Effector memory CD4-positive, alpha-beta T cell (primary cell): ENCODE measurements around the gene PAF1.

Source experiments
- DNase-seq, 3 donors: peaks; one replicate each; pipeline ENCODE4 v3.0.0-alpha.2; 2020
- H3K27ac ChIP-seq: 2 replicates; pipeline ENCODE4 v1.7.0; 2013; ENCODE audit warnings: mild to moderate bottlenecking, low read length, moderate library complexity; ENCODE audit not compliant: insufficient read depth, poor library complexity, severe bottlenecking
- H3K27me3 ChIP-seq: replicated peaks from 2 replicates; pipeline ENCODE4 v1.7.0; 2013; ENCODE audit warnings: mild to moderate bottlenecking, low read length; ENCODE audit not compliant: insufficient read depth, control insufficient read depth, poor library complexity, severe bottlenecking
- H3K36me3 ChIP-seq: 2 replicates; pipeline ENCODE4 v1.7.0; 2013; ENCODE audit warnings: mild to moderate bottlenecking, low read length, moderate library complexity; ENCODE audit not compliant: control insufficient read depth, insufficient read depth
- H3K4me1 ChIP-seq: 2 replicates; pipeline ENCODE4 v1.7.0; 2013; ENCODE audit warnings: low read length, mild to moderate bottlenecking; ENCODE audit not compliant: control insufficient read depth, insufficient read depth, poor library complexity, severe bottlenecking
- H3K4me3 ChIP-seq: 2 replicates; pipeline ENCODE4 v1.7.0; 2013; ENCODE audit warnings: low read length, low read depth, mild to moderate bottlenecking; ENCODE audit not compliant: insufficient read depth, poor library complexity, severe bottlenecking
- H3K9me3 ChIP-seq: 2 replicates; pipeline ENCODE4 v1.7.0; 2013; ENCODE audit warnings: mild to moderate bottlenecking, low read length, moderate library complexity; ENCODE audit not compliant: control insufficient read depth

The PAF1 gene

DNA sequence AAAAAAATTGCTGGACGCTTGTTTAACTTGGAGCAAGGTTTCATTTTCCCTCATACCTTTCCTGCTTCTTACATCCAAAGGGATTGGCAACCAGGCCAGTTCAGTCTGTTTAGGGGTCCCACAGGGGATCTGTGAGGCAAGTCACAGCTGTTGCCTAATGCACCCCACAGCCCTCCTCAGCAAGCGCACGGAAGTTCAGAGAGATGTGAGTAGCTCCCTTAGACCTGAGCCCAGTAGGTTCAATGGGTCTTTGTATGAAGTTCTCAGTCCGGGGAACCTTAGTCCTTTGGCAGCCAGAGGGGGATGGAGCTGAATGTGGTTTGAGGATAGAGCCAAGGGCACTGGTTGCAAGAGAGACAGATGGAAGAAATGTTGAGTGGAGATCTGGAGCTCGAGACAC is 35.7 kb downstream of the PAF1 start:
- H3K27me3 ChIP-seq = no peaks in the 10 kb centered on the region
- no peak overlapping the region for H3K27ac ChIP-seq
- no peak for DNase-seq
- H3K4me3 ChIP-seq = no peak overlapping the region
- H3K36me3 ChIP-seq = peaks cover 66% of the 10 kb centered on the region
- H3K9me3 ChIP-seq = no peaks in the 10 kb centered on the region
- no peaks in the 10 kb centered on the region for H3K4me1 ChIP-seq

DNA sequence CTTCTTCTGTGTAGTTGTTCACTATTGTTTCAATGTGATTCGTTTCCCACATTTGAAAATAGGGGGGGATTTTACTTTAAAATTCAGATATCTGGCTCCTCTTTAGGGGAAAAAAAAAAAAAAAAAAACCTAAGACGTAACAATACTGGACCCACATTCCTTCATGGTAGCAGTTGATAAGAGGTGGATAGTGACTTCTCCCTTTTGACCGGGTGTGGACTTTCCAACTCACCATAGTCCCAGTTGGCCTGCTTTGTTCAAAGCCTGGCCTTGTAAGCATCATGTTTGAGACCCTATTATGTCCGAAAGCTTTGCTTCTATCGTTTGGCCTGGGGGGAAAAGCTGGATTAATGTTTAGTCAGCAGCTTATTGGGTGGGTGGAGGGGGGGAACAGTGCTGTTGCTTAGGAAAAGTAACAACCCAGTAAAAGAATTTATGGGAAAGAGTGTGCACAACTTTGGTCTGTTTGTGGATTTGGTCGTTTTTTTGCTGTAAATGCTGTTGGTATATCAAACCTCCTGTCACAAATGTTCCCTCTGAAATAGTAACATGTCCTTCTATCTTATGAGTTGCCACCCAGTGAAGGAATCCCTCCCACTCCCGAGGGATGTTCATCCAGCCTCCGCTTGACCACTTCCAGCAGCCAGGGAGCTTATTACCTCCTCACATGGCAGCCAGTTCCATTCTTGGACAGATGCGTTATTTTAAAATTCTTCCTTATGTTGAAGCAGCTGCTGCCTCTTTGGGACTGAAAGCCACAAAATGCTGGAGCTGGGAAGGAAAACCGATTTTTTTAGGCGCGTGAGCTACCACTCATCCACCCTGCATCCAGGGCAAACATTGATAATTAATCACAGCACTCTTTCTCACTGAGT is 38.3 kb downstream of the PAF1 start:
- Histone ChIP-seq H3K36me3 (peaks cover 44% of the 10 kb centered on the region), H3K9me3 (no peaks in the 10 kb centered on the region), H3K27me3 (no peaks in the 10 kb centered on the region), H3K4me3 (no peak overlapping the region), H3K27ac (no peak overlapping the region), H3K4me1 (no peaks in the 10 kb centered on the region)
- DNase-seq = no peak

DNA sequence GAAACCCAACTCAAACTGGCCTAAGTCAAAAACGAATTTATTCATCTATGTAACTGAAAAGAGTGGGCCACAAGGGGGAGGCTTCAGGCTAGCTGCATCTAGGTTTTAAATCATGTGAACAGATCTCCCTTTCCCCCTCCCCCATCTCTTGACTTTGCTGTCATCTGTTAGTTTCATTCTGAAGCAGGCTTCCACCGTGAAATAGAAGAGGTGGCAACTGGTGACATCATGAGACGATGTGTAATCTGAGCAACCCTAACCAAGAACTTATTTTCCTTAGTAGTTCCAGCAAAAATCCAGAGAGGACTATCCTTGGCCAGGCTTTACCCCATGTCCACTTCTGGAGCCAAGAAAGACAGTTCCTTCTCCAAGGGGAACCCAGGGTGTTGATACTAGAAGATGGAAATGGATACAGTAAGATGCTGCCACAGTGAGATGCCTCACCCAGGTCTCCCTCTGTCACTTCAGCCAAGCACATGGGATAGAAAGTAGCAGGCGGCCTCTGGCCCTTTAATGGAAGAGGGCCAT is 39.3 kb downstream of the PAF1 start:
- Histone ChIP-seq H3K4me3 (no peak overlapping the region), H3K36me3 (peaks cover 34% of the 10 kb centered on the region), H3K9me3 (no peaks in the 10 kb centered on the region), H3K27ac (no peak overlapping the region), H3K27me3 (no peaks in the 10 kb centered on the region), H3K4me1 (no peaks in the 10 kb centered on the region)
- no peak for DNase-seq

DNA sequence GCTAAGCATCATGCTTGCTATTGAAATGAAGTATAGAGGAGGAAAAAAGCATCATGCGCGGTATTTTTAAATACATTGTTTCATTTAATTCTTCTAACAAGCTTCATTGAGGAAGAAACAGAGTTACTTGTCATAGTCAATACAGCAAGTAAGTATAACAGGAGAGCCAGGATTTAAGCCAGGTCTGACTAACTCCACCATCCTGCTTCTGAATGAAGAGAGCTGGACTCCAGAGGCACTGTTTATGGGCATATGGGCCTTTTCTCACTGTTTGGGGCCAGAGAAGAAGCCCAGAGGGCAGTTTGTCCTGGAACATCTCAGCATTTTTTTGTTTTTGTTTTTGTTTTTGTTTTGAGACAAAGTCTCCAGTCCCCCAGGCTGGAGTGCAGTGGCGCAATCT is 40.8 kb downstream of the PAF1 start:
- no peak overlapping the region for H3K4me3 ChIP-seq
- peaks cover 25% of the 10 kb centered on the region for H3K36me3 ChIP-seq
- H3K27me3 ChIP-seq = no peaks in the 10 kb centered on the region
- no peaks in the 10 kb centered on the region for H3K4me1 ChIP-seq
- no peak for DNase-seq
- H3K9me3 ChIP-seq = no peaks in the 10 kb centered on the region
- no peak overlapping the region for H3K27ac ChIP-seq

DNA sequence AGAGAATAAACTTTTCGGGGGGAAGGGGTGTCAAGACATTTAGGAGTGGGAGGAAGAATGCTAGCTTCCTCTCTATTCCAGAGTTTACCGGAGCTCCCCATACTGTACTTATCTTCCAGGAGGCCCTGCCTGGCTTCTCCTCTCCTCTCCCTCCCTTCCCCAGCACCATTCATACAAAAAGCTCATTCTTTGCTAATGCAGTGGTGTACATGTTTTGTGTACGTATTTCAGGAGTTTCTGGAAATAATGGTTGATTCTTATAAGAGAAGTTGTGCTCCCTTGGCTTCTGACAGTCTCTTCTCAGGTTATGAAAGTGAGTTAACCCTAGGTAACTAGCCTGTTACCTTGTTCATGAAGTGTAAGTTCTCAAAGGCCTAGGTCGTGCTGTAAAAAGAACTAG is 41.6 kb downstream of the PAF1 start:
- Histone ChIP-seq H3K27me3 (no peaks in the 10 kb centered on the region), H3K4me1 (no peaks in the 10 kb centered on the region), H3K9me3 (no peaks in the 10 kb centered on the region), H3K4me3 (no peak overlapping the region), H3K36me3 (peaks cover 17% of the 10 kb centered on the region), H3K27ac (no peak overlapping the region)
- DNase-seq = no peak

DNA sequence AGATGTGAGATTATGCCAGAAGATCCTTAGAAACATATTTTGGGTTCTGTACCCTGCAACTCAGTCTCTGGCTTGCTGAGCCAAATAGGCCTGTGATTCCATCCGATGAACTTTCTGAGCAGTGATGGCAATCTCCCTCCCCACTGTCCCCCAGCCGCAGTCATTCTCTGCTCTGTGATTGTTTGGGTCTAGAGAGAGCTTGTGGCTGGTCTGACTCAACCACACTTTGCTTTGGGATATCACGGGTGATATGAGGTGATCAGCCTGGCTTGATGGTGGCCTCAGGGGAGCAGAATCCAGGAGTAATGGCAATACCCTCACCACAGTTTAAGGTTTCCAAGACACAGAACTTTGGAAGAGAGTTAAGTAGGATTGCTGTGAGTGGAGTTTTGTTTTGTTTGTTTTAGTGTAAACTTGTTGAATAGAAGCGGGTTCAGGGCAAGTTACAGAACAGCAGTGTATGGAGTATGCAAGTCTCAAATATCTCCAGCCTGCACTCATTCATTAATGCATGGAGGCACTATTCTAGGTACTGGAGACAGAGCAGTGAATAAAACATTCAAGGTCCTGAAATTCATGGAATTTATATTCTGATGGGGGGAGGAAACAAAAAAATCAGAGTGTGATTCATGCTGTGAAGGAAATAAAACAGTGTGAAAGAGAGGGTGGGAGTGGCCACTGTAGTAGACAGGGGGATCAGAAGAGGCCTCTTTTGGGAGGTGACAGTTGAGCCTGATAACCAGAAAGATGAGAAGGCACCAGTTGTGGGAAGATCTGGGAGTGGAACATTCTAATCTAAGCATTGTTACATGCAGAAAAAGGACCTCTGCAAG is 43.4 kb downstream of the PAF1 start:
- no peak for DNase-seq
- Histone ChIP-seq H3K27ac (no peak overlapping the region), H3K4me1 (peaks cover 12% of the 10 kb centered on the region), H3K36me3 (peaks cover 8% of the 10 kb centered on the region), H3K4me3 (no peak overlapping the region), H3K27me3 (no peaks in the 10 kb centered on the region), H3K9me3 (no peaks in the 10 kb centered on the region)

DNA sequence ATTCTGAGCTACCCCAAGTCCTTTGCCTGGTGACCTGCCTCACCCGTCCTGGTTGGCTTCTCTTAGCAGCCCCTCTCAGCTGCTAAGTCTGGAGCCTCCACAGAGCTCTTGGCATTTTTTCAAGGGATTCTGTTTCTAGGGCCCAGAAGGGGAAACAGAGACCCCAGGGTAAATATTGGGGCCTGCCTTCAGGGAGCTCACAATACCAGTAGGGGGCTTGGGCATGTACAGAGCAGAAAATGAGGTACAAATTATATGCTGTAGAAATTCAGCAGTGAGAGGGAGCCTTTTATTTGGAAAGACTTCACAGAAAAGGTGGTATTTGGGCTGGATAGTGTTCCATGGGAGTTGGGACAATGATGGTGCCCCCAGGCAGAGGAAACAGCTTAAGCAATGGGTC is 45.0 kb downstream of the PAF1 start:
- no peak overlapping the region for H3K4me3 ChIP-seq
- no peaks in the 10 kb centered on the region for H3K36me3 ChIP-seq
- no peak for DNase-seq
- peaks cover 16% of the 10 kb centered on the region for H3K4me1 ChIP-seq
- H3K27me3 ChIP-seq = no peaks in the 10 kb centered on the region
- no peak overlapping the region for H3K27ac ChIP-seq
- no peaks in the 10 kb centered on the region for H3K9me3 ChIP-seq

DNA sequence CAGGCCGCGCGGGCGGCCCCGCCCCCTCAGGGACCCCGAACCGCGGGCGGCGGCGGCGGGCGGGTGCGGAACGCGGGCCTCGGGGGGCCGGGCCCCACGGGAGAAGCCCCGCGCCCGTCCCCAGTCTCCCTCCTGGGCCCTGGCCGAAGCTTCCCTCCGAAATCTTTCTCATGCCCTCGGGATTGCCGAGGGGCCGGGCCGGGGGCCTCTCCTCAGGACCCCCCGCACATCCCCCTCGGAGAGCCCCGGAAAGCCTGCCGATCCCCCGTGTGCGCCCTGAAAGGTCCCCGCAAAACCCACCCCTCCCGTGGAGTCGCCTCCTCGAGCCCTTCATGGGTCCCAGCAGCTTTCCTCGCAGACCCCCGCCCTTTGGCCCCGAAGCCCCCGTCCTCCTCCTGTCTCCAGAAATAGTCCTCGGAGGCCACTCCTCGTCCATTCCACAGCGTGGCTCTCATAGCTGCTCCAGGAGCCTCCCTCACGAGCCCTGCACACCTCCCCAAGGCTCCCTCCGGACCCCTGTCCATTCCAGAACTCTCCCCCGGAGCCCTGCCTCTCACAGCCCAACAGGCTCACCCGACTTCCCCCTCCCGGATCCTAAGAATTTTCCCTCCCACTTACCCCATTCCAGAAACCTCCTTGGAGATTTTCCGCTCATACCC is 48.1 kb downstream of the PAF1 start:
- Histone ChIP-seq H3K4me1 (peaks cover 24% of the 10 kb centered on the region), H3K27me3 (no peaks in the 10 kb centered on the region), H3K36me3 (no peaks in the 10 kb centered on the region), H3K27ac (peak overlapping the region; percentile 75), H3K4me3 (peak overlapping the region; percentile 75), H3K9me3 (no peaks in the 10 kb centered on the region)
- no peak for DNase-seq

DNA sequence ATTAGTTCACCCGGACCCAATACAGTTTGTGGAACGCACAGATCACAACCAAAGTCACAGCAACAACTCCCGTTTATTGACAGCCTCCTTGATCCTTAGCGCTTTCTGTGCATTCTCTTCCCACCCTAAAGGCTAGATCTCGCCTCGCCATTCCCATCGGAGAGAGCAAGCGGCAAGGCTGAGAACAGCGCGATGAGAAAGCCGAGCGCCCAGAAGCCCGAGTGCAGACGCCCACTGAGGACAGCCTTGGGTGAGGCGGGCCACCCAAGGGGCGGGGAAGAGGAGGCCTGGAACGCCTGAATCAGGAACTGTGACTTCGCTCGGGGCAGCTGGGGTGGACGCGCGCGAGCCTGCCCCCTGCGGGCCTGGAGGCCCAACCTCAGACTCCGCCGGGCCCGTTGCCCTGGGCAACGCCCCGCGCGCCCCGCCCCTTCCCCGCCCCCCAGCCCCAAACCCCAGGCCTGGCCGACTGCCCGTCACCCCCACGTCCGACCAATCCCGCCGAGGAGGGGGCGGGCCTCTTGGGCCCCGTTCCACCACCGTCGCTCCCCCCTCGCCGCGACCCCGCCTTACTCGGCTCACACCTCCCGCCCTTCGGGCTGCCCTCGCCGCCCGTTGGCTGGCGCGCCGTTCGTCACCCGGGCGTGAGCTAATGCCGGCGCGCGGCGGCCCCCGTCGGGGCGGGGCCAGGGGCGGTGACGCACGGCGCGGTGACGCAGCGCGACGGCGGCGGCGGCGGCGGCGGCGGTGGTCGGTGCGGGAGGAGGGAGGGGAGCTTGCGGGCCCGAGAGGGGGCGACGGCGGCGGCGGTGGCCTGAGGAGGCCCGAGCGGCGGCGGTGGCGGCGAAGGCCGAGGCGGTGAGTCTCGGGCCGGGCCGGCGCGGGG is 48.9 kb downstream of the PAF1 start, which contains the start of gene SAMD4B:
Gene SAMD4B (plus strand): TSS at position 703 of the 886 bp plus-strand sequence. CDS start 14,473 bp downstream, outside the sequence.
- H3K9me3 ChIP-seq = no peaks in the 10 kb centered on the region
- H3K4me1 ChIP-seq = peaks cover 24% of the 10 kb centered on the region
- H3K36me3 ChIP-seq = no peaks in the 10 kb centered on the region
- peak within 1 kb of the TSS; percentile 75 for H3K4me3 ChIP-seq
- H3K27me3 ChIP-seq = no peaks in the 10 kb centered on the region
- peak; percentile 99 for DNase-seq
- H3K27ac ChIP-seq = peak within 1 kb of the TSS; percentile 75
